BE2C (cell line): ENCODE data around the gene SNRPA.

Experiments
- DNase-seq: peaks from one replicate; pipeline ENCODE4 v3.0.0-alpha.2; 2020
- H3K27me3 ChIP-seq: fragments of 250-450 bp; sonication (Bioruptor Pico); 2 replicates; pipeline ENCODE4 v1.5.1; 2020; ENCODE audit warnings: mild to moderate bottlenecking
- H3K36me3 ChIP-seq: fragments of 250-450 bp; sonication (Bioruptor Pico); 2 replicates; pipeline ENCODE4 v1.5.1; 2020; ENCODE audit warnings: mild to moderate bottlenecking
- H3K4me1 ChIP-seq: fragments of 250-450 bp; sonication (Bioruptor Pico); 2 replicates; pipeline ENCODE4 v1.5.1; 2020
- H3K4me3 ChIP-seq: 2 replicates; pipeline ENCODE4 v1.5.1; 2011; ENCODE audit warnings: low read depth, low read length
- H3K9me3 ChIP-seq: fragments of 250-450 bp; sonication (Bioruptor Pico); 2 replicates; pipeline ENCODE4 v1.5.1; 2020
- TF ChIP-seq, protein P1 (sequence below): IDR thresholded peaks from 2 replicates; pipeline ENCODE4 v1.5.1; 2012; ENCODE audit warnings: mild to moderate bottlenecking, low read depth, low read length

The SNRPA gene

DNA sequence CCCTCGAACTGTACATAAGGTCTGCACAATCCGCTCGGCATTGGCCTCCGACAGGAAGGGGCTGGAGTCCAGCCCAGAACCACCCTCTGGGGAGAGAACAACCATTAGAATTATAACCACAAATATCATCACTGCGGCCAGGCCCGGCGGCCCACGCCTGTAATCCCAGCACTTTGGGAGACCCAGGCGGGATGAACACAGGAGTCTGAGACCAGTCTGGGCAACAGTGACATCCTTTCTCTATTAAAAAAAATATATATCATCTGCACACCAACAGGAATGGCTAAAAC, 45.7 kb upstream of the SNRPA start:
- TF ChIP-seq, protein P1, sequence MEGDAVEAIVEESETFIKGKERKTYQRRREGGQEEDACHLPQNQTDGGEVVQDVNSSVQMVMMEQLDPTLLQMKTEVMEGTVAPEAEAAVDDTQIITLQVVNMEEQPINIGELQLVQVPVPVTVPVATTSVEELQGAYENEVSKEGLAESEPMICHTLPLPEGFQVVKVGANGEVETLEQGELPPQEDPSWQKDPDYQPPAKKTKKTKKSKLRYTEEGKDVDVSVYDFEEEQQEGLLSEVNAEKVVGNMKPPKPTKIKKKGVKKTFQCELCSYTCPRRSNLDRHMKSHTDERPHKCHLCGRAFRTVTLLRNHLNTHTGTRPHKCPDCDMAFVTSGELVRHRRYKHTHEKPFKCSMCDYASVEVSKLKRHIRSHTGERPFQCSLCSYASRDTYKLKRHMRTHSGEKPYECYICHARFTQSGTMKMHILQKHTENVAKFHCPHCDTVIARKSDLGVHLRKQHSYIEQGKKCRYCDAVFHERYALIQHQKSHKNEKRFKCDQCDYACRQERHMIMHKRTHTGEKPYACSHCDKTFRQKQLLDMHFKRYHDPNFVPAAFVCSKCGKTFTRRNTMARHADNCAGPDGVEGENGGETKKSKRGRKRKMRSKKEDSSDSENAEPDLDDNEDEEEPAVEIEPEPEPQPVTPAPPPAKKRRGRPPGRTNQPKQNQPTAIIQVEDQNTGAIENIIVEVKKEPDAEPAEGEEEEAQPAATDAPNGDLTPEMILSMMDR: no peak
- no peaks in the 10 kb centered on the region for H3K27me3 ChIP-seq
- no peaks in the 10 kb centered on the region; the same call in 1 of the 2 replicates for H3K4me1 ChIP-seq
- DNase-seq: no peak
- no peaks in the 10 kb centered on the region for H3K9me3 ChIP-seq
- peaks cover 5% of the 10 kb centered on the region; the same call in 1 of the 2 replicates for H3K36me3 ChIP-seq
- H3K4me3 ChIP-seq: no peak overlapping the region

DNA sequence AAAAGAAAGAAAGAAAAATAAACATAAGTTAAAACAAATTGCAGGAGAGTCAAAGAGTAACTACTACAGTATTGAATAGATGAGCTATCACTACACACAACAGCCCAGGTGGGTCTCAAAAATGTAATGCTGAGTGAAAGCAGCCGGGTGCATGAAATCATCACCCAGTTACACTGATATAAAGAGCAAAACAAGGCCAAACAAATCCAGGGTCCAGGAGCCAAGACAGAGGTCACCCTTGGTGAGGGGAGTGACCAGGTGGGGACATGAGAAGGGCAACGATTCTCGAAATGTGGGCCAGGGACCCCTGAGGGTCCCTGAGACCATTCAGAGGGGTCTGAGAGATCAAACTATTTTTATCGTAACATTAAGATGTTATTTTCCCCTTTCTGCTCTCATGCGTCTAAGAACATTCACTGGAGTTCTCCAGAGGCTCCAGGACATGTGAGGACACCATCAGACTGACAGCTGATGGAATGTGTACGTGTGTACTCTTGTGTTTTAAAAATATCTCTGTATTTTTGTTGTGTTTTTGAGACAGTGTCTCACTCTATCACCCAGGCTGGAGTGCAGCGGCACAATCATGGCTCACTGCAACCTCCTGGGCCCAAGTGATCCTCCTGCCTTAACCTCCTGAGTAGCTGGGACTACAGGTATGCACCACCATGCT, 44.9 kb upstream of the SNRPA start:
- Histone ChIP-seq H3K27me3 (no peaks in the 10 kb centered on the region), H3K4me1 (no peaks in the 10 kb centered on the region; the same call in 1 of the 2 replicates), H3K9me3 (no peaks in the 10 kb centered on the region), H3K36me3 (peaks cover 5% of the 10 kb centered on the region; the same call in 1 of the 2 replicates), H3K4me3 (no peak overlapping the region)
- no peak for DNase-seq
- TF ChIP-seq, protein P1: no peak

DNA sequence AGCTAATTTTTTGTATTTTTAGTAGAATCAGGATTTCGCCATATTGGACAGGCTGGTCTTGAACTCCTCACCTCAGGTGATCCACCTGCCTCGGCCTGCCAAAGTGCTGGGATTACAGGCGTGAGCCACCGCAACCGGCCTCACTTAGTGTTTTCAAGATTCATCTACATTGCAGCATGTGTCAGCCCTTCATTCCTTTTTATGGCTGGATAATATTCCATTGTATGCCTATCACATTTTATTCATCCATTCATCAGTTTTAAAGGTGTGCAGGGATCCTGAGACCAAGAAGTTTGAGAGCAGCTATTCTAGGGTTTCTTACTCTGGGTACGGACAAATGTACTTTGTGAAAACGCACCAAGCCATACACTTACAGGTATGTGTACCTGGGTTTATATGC, 43.4 kb upstream of the SNRPA start:
- DNase-seq: no peak
- TF ChIP-seq, protein P1: no peak
- Histone ChIP-seq H3K9me3 (no peaks in the 10 kb centered on the region), H3K4me1 (no peaks in the 10 kb centered on the region), H3K4me3 (no peak overlapping the region), H3K36me3 (peaks cover 5% of the 10 kb centered on the region; the same call in 1 of the 2 replicates), H3K27me3 (no peaks in the 10 kb centered on the region)

DNA sequence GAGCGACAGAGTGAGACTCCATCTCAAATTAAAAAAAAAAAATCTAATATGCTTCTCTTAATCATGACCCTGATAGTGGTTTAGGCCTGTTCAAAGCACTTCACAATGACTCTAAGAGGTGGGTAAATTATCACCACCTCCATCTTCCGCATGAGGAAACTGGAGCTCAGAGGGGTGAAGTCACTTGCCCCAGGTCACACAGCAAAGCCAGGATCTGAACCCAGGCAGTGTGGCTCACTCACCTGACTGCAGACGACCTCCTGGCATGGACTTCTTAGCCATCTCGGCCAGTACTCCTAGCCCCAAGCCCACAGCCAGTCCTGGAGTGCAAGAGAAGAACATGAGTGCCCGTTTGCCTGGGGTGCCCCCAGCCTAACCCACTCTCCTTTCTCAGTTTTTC, 41.2 kb upstream of the SNRPA start:
- TF ChIP-seq, protein P1: no peak
- H3K9me3 ChIP-seq: no peaks in the 10 kb centered on the region
- DNase-seq: no peak
- no peak overlapping the region for H3K4me3 ChIP-seq
- H3K36me3 ChIP-seq: peaks cover 2% of the 10 kb centered on the region; the same call in 1 of the 2 replicates
- no peaks in the 10 kb centered on the region for H3K27me3 ChIP-seq
- no peaks in the 10 kb centered on the region for H3K4me1 ChIP-seq

DNA sequence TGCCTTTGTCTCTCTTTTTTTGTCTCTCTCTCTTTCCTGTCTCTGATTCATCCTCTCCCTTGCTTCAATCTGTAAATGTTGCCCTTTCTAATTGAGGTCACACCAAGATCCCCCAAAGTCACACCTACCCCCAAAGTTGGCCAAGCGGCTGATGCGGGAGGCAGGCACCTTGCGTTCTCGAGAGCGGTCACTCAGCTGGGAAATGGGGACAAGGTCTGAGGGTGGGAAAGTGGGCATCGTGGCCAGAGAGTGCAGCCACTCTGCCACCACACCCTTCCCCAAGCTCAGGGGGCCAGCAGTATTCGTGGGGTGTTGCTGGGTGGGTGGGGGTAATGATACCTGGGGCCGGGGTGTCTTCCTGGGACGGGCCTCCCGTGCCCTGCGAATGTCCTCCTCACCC, 37.1 kb upstream of the SNRPA start:
- H3K36me3 ChIP-seq: no peaks in the 10 kb centered on the region
- TF ChIP-seq, protein P1: no peak
- DNase-seq: no peak
- H3K4me1 ChIP-seq: peaks cover 4% of the 10 kb centered on the region; the same call in 1 of the 2 replicates
- no peaks in the 10 kb centered on the region for H3K9me3 ChIP-seq
- no peaks in the 10 kb centered on the region for H3K27me3 ChIP-seq
- H3K4me3 ChIP-seq: no peak overlapping the region; the same call in 1 of the 2 replicates

DNA sequence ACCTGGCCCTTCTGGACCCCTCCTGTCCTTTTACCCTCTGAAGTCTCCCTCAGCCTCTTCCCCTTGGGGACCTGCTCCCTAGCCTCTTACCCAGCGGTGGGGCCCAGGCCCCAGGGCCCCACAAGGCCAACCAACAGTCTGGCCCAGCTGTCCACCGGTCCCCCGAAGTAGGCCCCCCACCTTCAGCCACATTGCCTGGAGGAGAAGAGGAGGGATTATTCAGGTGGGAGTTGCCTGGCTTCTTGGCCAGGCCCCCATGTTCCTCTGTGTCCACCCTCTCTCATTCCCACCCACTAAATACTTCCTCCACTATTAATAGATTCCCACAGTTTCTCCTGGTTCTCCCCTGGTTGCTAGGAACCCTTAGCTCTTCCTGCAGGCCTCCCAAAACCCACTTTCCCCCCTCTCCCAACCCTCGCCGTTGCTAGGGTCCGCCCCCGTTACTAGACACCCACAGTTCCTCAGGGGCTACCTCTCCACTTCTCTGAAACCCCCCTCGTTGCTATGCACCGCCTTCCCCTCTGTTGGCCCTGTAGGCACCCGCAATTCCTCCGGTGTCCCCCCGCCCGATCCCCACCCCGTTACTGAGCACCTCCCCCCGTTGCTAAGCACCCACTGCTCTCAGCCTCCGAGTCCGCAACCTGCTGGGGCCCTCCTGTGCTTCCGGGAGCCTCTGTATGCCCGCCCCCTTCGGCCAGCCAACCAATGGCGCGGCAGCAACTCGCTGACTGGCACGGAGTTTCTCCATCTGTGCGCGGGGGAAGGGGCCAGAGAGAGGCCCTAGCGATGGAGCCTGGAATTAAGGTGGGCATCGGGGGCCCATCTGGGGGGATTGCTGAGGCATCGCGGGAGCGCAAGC, 36.3 kb upstream of the SNRPA start:
- TF ChIP-seq, protein P1: peak; percentile 3; the same call in 1 of the 2 replicates

More for the DNA sequence above, 36.3 kb upstream of the SNRPA start:
- no peaks in the 10 kb centered on the region for H3K9me3 ChIP-seq
- no peaks in the 10 kb centered on the region for H3K27me3 ChIP-seq
- no peaks in the 10 kb centered on the region for H3K36me3 ChIP-seq
- H3K4me3 ChIP-seq: peak overlapping the region; percentile 84
- peaks cover 4% of the 10 kb centered on the region; the same call in 1 of the 2 replicates for H3K4me1 ChIP-seq
- DNase-seq: peak; percentile 93
